ENCODE data around the gene ADAM10. TPM values are rescaled to one million over a fixed set of nuclear protein-coding genes. Genes with fewer than 3 reads are reported as not detected.

ADAM10 gene
- total RNA-seq, 1 experiment from 2014 or later = 133 TPM

- Mint-ChIP-seq H3K36me3 (no peaks in the 10 kb centered on the region), H3K27ac (peak within 1 kb of the TSS; percentile 98), H3K4me1 (peaks cover 16% of the 10 kb centered on the region), H3K4me3 (no peak within 1 kb of the TSS; the same call in 1 of the 2 replicates), H3K27me3 (ENCODE audit: low read depth) (no peaks in the 10 kb centered on the region), H3K9me3 (no peaks in the 10 kb centered on the region)
- DNase-seq (ENCODE audit: low spot score) = peak; percentile 97
- peak; percentile 94 for ATAC-seq
- ChIA-PET POLR2A (interaction anchor here (0.6 to 2.5 kb wide), 14 partner anchors 10 to 602 kb away, joined by 3 to 66 read pairs (median 3); partner anchors contain the start of genes ADAM10 and MYO1E), CTCF (interaction anchor here (0.6 to 2.3 kb wide), 30 partner anchors 10 to 579 kb away, joined by 3 to 20 read pairs (median 4); partner anchors contain the start of gene ADAM10)
- TF ChIP-seq, protein P1, sequence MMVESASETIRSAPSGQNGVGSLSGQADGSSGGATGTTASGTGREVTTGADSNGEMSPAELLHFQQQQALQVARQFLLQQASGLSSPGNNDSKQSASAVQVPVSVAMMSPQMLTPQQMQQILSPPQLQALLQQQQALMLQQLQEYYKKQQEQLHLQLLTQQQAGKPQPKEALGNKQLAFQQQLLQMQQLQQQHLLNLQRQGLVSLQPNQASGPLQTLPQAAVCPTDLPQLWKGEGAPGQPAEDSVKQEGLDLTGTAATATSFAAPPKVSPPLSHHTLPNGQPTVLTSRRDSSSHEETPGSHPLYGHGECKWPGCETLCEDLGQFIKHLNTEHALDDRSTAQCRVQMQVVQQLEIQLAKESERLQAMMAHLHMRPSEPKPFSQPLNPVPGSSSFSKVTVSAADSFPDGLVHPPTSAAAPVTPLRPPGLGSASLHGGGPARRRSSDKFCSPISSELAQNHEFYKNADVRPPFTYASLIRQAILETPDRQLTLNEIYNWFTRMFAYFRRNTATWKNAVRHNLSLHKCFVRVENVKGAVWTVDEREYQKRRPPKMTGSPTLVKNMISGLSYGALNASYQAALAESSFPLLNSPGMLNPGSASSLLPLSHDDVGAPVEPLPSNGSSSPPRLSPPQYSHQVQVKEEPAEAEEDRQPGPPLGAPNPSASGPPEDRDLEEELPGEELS (CRISPR knock-in tag; IDR thresholded peaks at IDR 0.05) = peak; percentile 47; the same call in 1 of the 2 replicates
- TF ChIP-seq USF2 (CRISPR knock-in tag; IDR thresholded peaks at IDR 0.05) (peak; percentile 94), TCF7 (CRISPR knock-in tag; IDR thresholded peaks at IDR 0.05; ENCODE audit: low read depth) (no peak), ZNF232 (CRISPR knock-in tag; IDR thresholded peaks at IDR 0.05) (no peak), NFE2L1 (CRISPR knock-in tag; IDR thresholded peaks at IDR 0.05) (no peak), ARID4B (CRISPR knock-in tag; IDR thresholded peaks at IDR 0.05; ENCODE audit: borderline replicate concordance) (peak; percentile 86; the same call in 1 of the 2 replicates), ATF3 (CRISPR knock-in tag; conservative IDR thresholded peaks at IDR 0.05) (no peak), ELF4 (CRISPR knock-in tag; IDR thresholded peaks at IDR 0.05; ENCODE audit: low read depth) (no peak), ZNF138 (CRISPR knock-in tag; conservative IDR thresholded peaks at IDR 0.05) (no peak), HMGA2 (CRISPR knock-in tag; IDR thresholded peaks at IDR 0.05) (no peak), MYBL2 (CRISPR knock-in tag; IDR thresholded peaks at IDR 0.05) (peak; percentile 84), FOXP1 (CRISPR knock-in tag; IDR thresholded peaks at IDR 0.05; ENCODE audit: borderline replicate concordance) (peak; percentile 89), ETV6 (CRISPR knock-in tag; IDR thresholded peaks at IDR 0.05) (peak; percentile 98), ZBTB21 (CRISPR knock-in tag; IDR thresholded peaks at IDR 0.05; ENCODE audit: borderline replicate concordance) (peak; percentile 92), ZNF512 (CRISPR knock-in tag; IDR thresholded peaks at IDR 0.05; ENCODE audit: borderline replicate concordance) (no peak), JUN (CRISPR knock-in tag; IDR thresholded peaks at IDR 0.05) (peak; percentile 27; the same call in 1 of the 2 replicates), CTCF (IDR thresholded peaks at IDR 0.05) (no peak), ZNF263 (CRISPR knock-in tag; IDR thresholded peaks at IDR 0.05; ENCODE audit: low read depth) (no peak)
- TF ChIP-seq, protein P2, sequence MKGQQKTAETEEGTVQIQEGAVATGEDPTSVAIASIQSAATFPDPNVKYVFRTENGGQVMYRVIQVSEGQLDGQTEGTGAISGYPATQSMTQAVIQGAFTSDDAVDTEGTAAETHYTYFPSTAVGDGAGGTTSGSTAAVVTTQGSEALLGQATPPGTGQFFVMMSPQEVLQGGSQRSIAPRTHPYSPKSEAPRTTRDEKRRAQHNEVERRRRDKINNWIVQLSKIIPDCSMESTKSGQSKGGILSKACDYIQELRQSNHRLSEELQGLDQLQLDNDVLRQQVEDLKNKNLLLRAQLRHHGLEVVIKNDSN (CRISPR knock-in tag; IDR thresholded peaks at IDR 0.05) = peak; percentile 94
- TF ChIP-seq, protein P3, sequence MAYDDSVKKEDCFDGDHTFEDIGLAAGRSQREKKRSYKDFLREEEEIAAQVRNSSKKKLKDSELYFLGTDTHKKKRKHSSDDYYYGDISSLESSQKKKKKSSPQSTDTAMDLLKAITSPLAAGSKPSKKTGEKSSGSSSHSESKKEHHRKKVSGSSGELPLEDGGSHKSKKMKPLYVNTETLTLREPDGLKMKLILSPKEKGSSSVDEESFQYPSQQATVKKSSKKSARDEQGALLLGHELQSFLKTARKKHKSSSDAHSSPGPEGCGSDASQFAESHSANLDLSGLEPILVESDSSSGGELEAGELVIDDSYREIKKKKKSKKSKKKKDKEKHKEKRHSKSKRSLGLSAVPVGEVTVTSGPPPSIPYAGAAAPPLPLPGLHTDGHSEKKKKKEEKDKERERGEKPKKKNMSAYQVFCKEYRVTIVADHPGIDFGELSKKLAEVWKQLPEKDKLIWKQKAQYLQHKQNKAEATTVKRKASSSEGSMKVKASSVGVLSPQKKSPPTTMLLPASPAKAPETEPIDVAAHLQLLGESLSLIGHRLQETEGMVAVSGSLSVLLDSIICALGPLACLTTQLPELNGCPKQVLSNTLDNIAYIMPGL (CRISPR knock-in tag; IDR thresholded peaks at IDR 0.05) = peak; percentile 90; the same call in 1 of the 2 replicates
Observed at GRCh38 chr15:58770857-58771620, 21.5 kb upstream of the ADAM10 start, which contains the start of gene MINDY2. Gene MINDY2, plus strand, starts transcription at chr15:58771302. Its CDS starts 94 bp downstream, at chr15:58771396.
